ENCODE measurements around the gene CPXM2.

CPXM2 gene

DNA sequence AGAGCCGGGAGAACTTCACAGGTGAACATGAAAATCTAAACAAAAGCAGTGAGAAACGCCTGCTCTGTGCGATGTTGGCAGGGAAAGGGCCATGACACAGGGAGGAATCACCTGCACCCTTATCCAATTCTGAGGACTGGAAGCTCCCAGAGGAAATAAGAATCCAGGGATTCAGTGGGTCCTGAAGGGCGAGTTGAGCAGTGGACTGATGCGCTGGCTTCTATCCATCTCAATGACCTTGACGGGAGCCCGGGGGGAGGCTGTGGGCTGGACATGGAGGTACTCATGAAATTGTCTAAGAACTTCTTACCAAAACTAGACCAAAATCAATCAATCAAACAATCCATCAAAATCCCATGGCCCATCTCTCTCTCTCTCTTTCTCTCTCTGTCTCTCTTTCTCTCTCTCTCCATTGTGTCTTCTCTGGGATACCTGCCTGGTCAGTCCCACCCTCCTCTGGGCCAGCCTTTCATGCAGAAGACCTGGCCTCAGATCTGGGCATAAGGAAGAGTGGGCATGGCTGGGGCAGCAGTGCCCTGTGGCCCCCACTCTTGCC lies 7.2 kb downstream of the CPXM2 start:
- no peaks in the 10 kb centered on the region for H3K9me3 ChIP-seq
- intact Hi-C loops (cut with DNase I; ENCODE audit: low total_unique reads) = no loop called here

DNA sequence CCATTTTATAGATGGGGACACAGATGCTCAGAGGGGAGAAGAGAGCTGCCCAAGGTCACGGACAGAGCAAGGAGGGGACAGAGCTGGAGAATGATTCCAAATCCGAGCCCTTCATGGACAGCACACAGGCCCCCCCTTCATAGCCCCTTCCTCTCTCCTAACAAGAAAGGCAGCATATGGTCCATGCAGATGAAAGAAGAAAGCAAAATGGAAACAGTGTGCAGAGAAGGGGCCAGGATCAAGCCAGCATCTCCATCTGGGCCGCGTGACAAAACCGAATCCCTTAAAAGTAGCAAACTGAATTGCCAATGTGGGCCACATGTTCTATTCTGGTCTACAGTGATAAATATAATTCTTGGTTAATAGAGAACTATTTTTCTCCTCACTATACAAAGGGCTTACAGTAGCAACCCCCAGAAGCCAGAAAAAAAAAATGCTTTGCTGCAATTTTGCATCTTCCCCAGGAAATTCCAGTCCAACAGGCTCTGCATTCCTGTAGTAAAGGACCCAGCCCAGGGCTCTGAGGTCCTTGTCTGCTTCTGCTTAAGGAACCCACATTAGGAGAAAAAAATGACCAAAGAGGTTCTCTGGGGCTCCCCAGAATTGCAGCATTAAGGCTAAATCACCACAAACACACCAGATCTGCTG lies 7.8 kb downstream of the CPXM2 start:
- no peak for TF ChIP-seq CTCF (IDR thresholded peaks at IDR 0.05)
- no peak overlapping the region for H3K4me3 ChIP-seq
- intact Hi-C loops (cut with DNase I; ENCODE audit: low total_unique reads) = no loop called here
- peaks cover 0 to 82% (median 48%) of the 10 kb centered on the region in 4 donors for H3K4me1 ChIP-seq
- H3K27ac ChIP-seq = peak overlapping the region; percentile 84 to 91
- DNase-seq = no peak
- no peaks in the 10 kb centered on the region for H3K9me3 ChIP-seq
- H3K27me3 ChIP-seq = no peaks in the 10 kb centered on the region
- H3K36me3 ChIP-seq = peaks cover 0 to 4% (median 0%) of the 10 kb centered on the region in 3 donors

More for the DNA sequence above, 7.2 kb downstream of the CPXM2 start:
- Histone ChIP-seq H3K4me3 (no peak overlapping the region), H3K4me1 (peaks cover 0 to 86% (median 51%) of the 10 kb centered on the region in 4 donors), H3K36me3 (no peaks in the 10 kb centered on the region), H3K27me3 (no peaks in the 10 kb centered on the region), H3K27ac (peak overlapping the region; percentile 84 to 91)
- no peak for TF ChIP-seq CTCF (IDR thresholded peaks at IDR 0.05)
- no peak for DNase-seq

- intact Hi-C loops (cut with DNase I; ENCODE audit: low total_unique reads) = no loop called here
- Histone ChIP-seq H3K36me3 (peaks cover 0 to 8% (median 0%) of the 10 kb centered on the region in 3 donors), H3K27ac (peak overlapping the region; percentile 84 to 91), H3K4me3 (no peak overlapping the region), H3K27me3 (no peaks in the 10 kb centered on the region), H3K4me1 (peaks cover 0 to 75% (median 43%) of the 10 kb centered on the region in 4 donors), H3K9me3 (no peaks in the 10 kb centered on the region)
- DNase-seq = no peak
- no peak for TF ChIP-seq CTCF (IDR thresholded peaks at IDR 0.05)
These were observed 8.7 kb downstream of the CPXM2 start for GRCh38 chr10:123882681-123883445.

- Histone ChIP-seq H3K36me3 (peaks cover 0 to 8% (median 5%) of the 10 kb centered on the region in 3 donors), H3K27ac (peak overlapping the region; percentile 84 to 91), H3K4me1 (peaks cover 0 to 68% (median 40%) of the 10 kb centered on the region in 4 donors), H3K9me3 (no peaks in the 10 kb centered on the region), H3K27me3 (no peaks in the 10 kb centered on the region), H3K4me3 (no peak overlapping the region)
- DNase-seq = no peak
- intact Hi-C loops (cut with DNase I; ENCODE audit: low total_unique reads) = no loop called here
- no peak for TF ChIP-seq CTCF (IDR thresholded peaks at IDR 0.05)
These were observed 9.4 kb downstream of the CPXM2 start for GRCh38 chr10:123882177-123882576.

- intact Hi-C loops (cut with DNase I; ENCODE audit: low total_unique reads) = no loop called here
- no peaks in the 10 kb centered on the region for H3K9me3 ChIP-seq
- no peak overlapping the region for H3K4me3 ChIP-seq
- no peaks in the 10 kb centered on the region for H3K27me3 ChIP-seq
- H3K27ac ChIP-seq = peak overlapping the region; percentile 21 to 42
- DNase-seq = no peak
- TF ChIP-seq CTCF (IDR thresholded peaks at IDR 0.05) = no peak
- peaks cover 0 to 46% (median 29%) of the 10 kb centered on the region in 4 donors for H3K4me1 ChIP-seq
- H3K36me3 ChIP-seq = peaks cover 0 to 13% (median 8%) of the 10 kb centered on the region in 3 donors
These were observed 11.9 kb downstream of the CPXM2 start for GRCh38 chr10:123879606-123880257.

All from tibial artery (tissue), 4 donors.